ENCODE measurements around the gene CPSF3. TPM values are rescaled to one million over a fixed set of nuclear protein-coding genes. Genes with fewer than 3 reads are reported as not detected.

CPSF3 gene
- total RNA-seq, 1 donor = 38.4 TPM

- Histone ChIP-seq H3K27me3 (ENCODE audit: insufficient read depth, low read length) (no peaks in the 10 kb centered on the region), H3K79me2 (ENCODE audit: insufficient read depth, low read length) (no peaks in the 10 kb centered on the region), H2AFZ (ENCODE audit: low read length) (no peak overlapping the region), H3K9me3 (ENCODE audit: low read depth, low read length) (no peaks in the 10 kb centered on the region), H3K4me3 (ENCODE audit: insufficient read depth, low read length) (no peak overlapping the region), H3K36me3 (ENCODE audit: insufficient read depth, low read length) (peaks cover 62% of the 10 kb centered on the region), H3K4me1 (ENCODE audit: insufficient read depth, low read length) (peaks cover 20% of the 10 kb centered on the region), H4K20me1 (ENCODE audit: insufficient read depth, low read length) (peaks cover 4% of the 10 kb centered on the region), H3K4me2 (ENCODE audit: insufficient read depth, low read length) (no peak overlapping the region), H3K27ac (ENCODE audit: low read depth, low read length) (no peak overlapping the region)
- no peak for DNase-seq (ENCODE audit: insufficient read length, low spot score, missing footprints)
- no peak for TF ChIP-seq CTCF (IDR thresholded peaks at IDR 0.05; ENCODE audit: extremely low read depth, low read depth, low read length)
These were observed 16.7 kb upstream of the CPSF3 start for GRCh38 chr2:9406529-9407362.

GRCh38 chr2:9407363-9407811, 16.1 kb upstream of the CPSF3 start:
- no peak overlapping the region for H3K27ac ChIP-seq (ENCODE audit: low read depth, low read length)

GRCh38 chr2:9408641-9409151, 14.8 kb upstream of the CPSF3 start:
- Histone ChIP-seq H3K4me3 (ENCODE audit: insufficient read depth, low read length) (no peak overlapping the region), H2AFZ (ENCODE audit: low read length) (no peak overlapping the region), H3K4me1 (ENCODE audit: insufficient read depth, low read length) (peaks cover 17% of the 10 kb centered on the region), H3K4me2 (ENCODE audit: insufficient read depth, low read length) (peak overlapping the region; percentile 27), H3K79me2 (ENCODE audit: insufficient read depth, low read length) (peaks cover 13% of the 10 kb centered on the region), H3K9me3 (ENCODE audit: low read depth, low read length) (no peaks in the 10 kb centered on the region), H3K27me3 (ENCODE audit: insufficient read depth, low read length) (no peaks in the 10 kb centered on the region), H3K36me3 (ENCODE audit: insufficient read depth, low read length) (peaks cover 58% of the 10 kb centered on the region), H4K20me1 (ENCODE audit: insufficient read depth, low read length) (peaks cover 4% of the 10 kb centered on the region), H3K27ac (ENCODE audit: low read depth, low read length) (peak overlapping the region; percentile 43)
- DNase-seq (ENCODE audit: insufficient read length, low spot score, missing footprints) = peak; percentile 70
- TF ChIP-seq CTCF (IDR thresholded peaks at IDR 0.05; ENCODE audit: extremely low read depth, low read depth, low read length) = no peak

More at GRCh38 chr2:9407363-9407811, 16.1 kb upstream of the CPSF3 start:
- DNase-seq (ENCODE audit: insufficient read length, low spot score, missing footprints) = no peak
- H3K9me3 ChIP-seq (ENCODE audit: low read depth, low read length) = no peaks in the 10 kb centered on the region
- H2AFZ ChIP-seq (ENCODE audit: low read length) = no peak overlapping the region
- no peak overlapping the region for H3K4me3 ChIP-seq (ENCODE audit: insufficient read depth, low read length)
- peaks cover 67% of the 10 kb centered on the region for H3K36me3 ChIP-seq (ENCODE audit: insufficient read depth, low read length)
- H3K79me2 ChIP-seq (ENCODE audit: insufficient read depth, low read length) = peaks cover 2% of the 10 kb centered on the region
- no peak overlapping the region for H3K4me2 ChIP-seq (ENCODE audit: insufficient read depth, low read length)
- no peak for TF ChIP-seq CTCF (IDR thresholded peaks at IDR 0.05; ENCODE audit: extremely low read depth, low read depth, low read length)
- H3K4me1 ChIP-seq (ENCODE audit: insufficient read depth, low read length) = peaks cover 20% of the 10 kb centered on the region
- H4K20me1 ChIP-seq (ENCODE audit: insufficient read depth, low read length) = peaks cover 4% of the 10 kb centered on the region
- no peaks in the 10 kb centered on the region for H3K27me3 ChIP-seq (ENCODE audit: insufficient read depth, low read length)

- no peaks in the 10 kb centered on the region for H3K9me3 ChIP-seq (ENCODE audit: low read depth, low read length)
- TF ChIP-seq CTCF (IDR thresholded peaks at IDR 0.05; ENCODE audit: extremely low read depth, low read depth, low read length) = no peak
- H3K4me3 ChIP-seq (ENCODE audit: insufficient read depth, low read length) = no peak overlapping the region
- H3K27ac ChIP-seq (ENCODE audit: low read depth, low read length) = no peak overlapping the region
- H3K27me3 ChIP-seq (ENCODE audit: insufficient read depth, low read length) = no peaks in the 10 kb centered on the region
- H3K4me2 ChIP-seq (ENCODE audit: insufficient read depth, low read length) = no peak overlapping the region
- H3K4me1 ChIP-seq (ENCODE audit: insufficient read depth, low read length) = peaks cover 12% of the 10 kb centered on the region
- no peak for DNase-seq (ENCODE audit: insufficient read length, low spot score, missing footprints)
- H2AFZ ChIP-seq (ENCODE audit: low read length) = no peak overlapping the region
- H3K79me2 ChIP-seq (ENCODE audit: insufficient read depth, low read length) = peaks cover 25% of the 10 kb centered on the region
- H4K20me1 ChIP-seq (ENCODE audit: insufficient read depth, low read length) = peaks cover 4% of the 10 kb centered on the region
- peaks cover 52% of the 10 kb centered on the region for H3K36me3 ChIP-seq (ENCODE audit: insufficient read depth, low read length)
These were observed 13.3 kb upstream of the CPSF3 start for GRCh38 chr2:9410108-9410507.
